Hematopoietic multipotent progenitor cell treated with erythropoietin and hydrocortisone succinate and interleukin-3 and kit ligand, for 4 days (in vitro differentiated cells): ENCODE data around the gene FOXD2.

ENCODE experiments used
- DNase-seq: peaks from one replicate; pipeline ENCODE4 v3.0.0-alpha.2; 2015

FOXD2 gene

DNA sequence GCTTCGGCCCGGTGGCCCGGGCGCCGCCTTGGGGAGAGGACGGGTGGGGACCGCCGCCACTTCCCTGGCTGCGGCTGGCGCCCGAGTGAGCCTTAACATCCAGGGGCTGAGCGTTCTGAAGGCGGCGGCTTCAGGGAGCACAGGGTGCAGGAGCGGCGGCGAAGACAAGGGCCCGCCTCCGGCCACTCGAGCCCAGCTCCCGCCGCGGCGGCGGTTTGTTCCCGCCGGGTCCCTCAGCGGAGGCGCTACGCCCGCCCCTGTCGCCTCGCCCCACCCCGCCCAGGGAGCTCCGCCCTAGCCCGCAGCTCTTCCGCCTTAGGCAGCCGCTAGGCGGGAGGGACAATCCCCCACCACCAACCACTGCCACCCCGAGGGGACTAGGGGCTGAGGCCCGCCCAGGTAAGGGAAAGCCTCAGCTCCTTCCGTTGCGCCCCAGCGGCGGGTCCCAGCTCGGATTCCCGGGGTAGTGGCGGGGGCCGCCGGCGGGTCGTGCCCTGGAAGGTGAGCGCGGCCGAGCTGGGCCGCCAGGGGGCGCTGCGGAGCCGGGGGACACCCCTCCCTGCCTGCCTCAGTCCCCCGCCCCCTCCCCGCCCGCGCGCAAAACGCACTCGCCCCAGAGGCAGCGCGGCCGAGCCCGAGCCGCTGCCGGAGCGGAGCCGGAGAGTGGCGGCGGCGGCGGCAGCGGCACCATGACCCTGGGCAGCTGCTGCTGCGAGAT lies at the start of gene FOXD2:
FOXD2 (plus strand) TSS at position 598 of the 718 bp plus-strand sequence; CDS start at position 690, 92 bp downstream.
- DNase-seq, result peak; percentile 95

DNA sequence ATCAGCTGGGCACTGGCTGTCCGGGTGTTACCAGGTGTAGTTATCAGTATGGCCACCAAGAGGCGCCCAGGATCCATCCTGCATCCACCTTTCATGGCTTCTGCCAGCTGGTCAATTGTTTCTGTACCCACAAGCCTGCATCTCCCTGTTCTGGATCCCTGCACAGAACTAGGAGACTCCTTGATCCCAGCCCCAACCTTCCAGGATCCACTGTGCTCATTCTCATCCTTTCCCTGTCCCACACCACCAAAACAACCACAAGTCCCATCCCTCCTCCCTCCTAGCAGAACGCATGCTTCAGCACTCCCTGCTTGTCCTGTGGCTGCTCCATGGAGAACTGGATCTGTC lies 49.0 kb upstream of the FOXD2 start:
- peak; percentile 80 for DNase-seq

- DNase-seq, result no peak
Observed at GRCh38 chr1:47389731-47390130, 48.1 kb upstream of the FOXD2 start.

DNA sequence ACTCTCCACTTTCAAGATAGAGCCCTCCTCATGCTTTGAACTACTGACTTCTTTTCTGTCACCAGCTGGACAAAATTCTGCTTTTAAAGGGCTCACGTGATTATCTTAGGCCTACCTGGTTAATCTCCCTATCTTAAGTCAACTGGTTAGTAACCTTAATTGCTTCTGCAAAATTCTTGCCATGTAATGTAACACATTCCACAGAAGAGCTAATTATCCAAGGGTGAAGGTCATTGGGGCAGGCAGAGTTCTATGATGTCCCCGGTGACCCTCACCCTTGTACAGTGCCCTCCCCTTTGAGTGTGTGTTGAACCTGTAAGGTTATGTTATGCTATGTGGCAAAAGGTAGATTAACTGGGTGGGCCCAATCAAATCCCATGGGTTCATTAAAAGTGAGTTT lies 47.0 kb upstream of the FOXD2 start:
- DNase-seq, result no peak

DNA sequence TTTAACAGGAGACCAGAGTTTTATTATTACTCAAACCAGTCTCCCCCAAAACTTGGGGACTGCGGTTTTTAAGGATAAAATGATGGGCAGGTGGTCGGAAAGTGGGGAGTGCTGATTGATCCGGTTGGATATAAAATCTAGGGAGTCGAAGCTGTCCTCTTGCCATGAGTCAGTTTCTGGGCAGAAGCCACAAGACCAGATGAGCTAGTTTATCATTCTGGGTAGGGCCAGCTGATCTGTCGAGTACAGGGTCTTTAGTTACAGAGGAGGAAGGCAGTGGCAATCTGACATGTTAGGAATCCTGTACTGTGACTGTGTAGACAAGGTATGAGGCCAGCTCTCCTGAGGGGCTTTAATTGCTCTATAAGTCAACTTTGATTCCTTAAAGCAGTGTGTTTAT lies 44.7 kb upstream of the FOXD2 start:
- no peak for DNase-seq

GRCh38 chr1:47395433-47395832 lies 42.4 kb upstream of the FOXD2 start:
- no peak for DNase-seq

GRCh38 chr1:47396671-47397196 lies 41.1 kb upstream of the FOXD2 start:
- DNase-seq, result no peak

DNA sequence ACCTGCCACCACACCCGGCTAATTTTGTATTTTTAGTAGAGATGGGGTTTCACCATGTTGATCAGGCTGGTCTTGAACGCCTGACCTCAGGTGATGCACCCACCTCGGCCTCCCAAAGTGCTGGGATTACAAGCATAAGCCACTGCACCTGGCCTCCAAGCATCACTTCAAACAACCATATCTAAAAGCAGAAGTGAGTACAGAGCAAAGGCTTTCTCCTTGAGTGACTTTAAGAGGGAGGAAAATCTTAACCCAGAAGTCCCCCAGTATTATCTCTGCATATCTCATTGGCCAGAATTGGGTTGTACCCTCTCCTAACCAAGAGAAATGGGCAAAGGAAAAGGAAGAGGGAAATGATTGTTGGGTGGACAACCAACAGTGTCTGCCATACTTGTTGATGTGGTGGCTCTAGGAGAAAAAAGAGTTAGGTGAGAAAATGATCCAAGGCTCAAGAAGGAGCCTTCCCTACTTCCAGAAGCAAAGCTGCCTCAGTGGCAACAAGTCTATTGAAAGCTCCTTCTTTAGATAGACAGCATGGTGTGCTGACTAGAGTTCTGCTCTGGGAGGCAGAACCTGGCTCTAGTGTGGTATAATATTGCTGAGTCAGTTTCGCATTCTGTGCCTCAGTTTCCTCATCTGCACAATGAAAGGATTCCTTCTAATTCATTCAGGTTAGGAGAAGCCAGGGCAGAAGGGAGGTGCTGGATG lies 38.6 kb upstream of the FOXD2 start:
- DNase-seq, result no peak

GRCh38 chr1:47399846-47400155 lies 38.0 kb upstream of the FOXD2 start:
- no peak for DNase-seq

GRCh38 chr1:47401761-47402160 lies 36.1 kb upstream of the FOXD2 start:
- DNase-seq, result no peak

- DNase-seq, result no peak
Observed at GRCh38 chr1:47402591-47402990, 35.3 kb upstream of the FOXD2 start.

GRCh38 chr1:47403321-47403910 lies 34.4 kb upstream of the FOXD2 start:
- DNase-seq, result no peak

- peak; percentile 62 for DNase-seq
Observed at GRCh38 chr1:47405697-47406096, 32.1 kb upstream of the FOXD2 start.

GRCh38 chr1:47406966-47407365 lies 30.9 kb upstream of the FOXD2 start:
- no peak for DNase-seq

GRCh38 chr1:47407481-47407880 lies 30.4 kb upstream of the FOXD2 start:
- no peak for DNase-seq

GRCh38 chr1:47409311-47410067 lies 28.4 kb upstream of the FOXD2 start:
- no peak for DNase-seq

DNA sequence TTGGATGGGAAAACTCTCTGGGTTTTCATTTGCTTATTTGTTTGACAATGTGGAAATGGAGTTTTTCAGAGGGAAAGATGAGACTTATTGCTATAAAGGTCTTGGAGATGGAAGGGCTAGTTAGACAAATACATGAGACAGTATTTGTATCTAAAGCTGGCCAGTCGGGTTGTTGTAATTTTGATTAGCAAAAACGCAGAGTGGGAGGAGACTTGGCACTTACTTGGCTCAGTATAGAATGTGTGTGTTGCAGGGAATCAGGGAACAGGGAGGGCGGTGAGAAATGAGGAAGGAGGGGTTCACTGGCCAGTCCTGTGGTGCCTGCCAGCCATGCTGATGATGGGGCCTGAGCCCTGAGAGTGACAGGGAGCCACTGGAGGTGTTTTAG lies 27.8 kb upstream of the FOXD2 start:
- DNase-seq, result no peak

DNA sequence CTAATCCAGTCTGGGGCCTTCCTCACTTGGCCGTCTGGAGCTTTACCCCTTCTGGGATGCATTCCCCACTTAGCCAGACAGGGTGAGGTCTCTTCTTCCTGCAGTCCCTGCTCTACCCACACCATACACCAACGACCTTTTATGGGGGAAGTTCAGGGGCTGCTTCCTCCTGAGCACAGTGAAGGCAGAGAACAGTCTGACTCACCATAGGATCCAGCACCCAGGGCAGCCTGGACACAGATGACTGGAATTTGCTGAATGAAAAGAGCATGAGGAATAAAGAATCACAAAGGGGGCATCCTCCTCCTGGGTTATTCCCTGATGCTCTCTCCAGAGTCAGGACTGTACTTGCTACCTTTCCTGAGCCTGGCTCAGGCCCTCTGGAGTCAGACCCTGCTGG lies 26.4 kb upstream of the FOXD2 start:
- no peak for DNase-seq

GRCh38 chr1:47412437-47412836 lies 25.4 kb upstream of the FOXD2 start:
- no peak for DNase-seq

- no peak for DNase-seq
Observed at GRCh38 chr1:47415728-47416318, 22.0 kb upstream of the FOXD2 start, which contains the start of gene FOXE3. Gene FOXE3 (plus strand): TSS chr1:47416285. CDS start chr1:47416316, 31 bp downstream.

- DNase-seq, result peak; percentile 39
Observed at GRCh38 chr1:47416319-47417169, 21.3 kb upstream of the FOXD2 start.
